ENCODE measurements around the gene ERMN. TPM values are rescaled to one million over a fixed set of nuclear protein-coding genes. Genes with fewer than 3 reads are reported as not detected.
"Not testable (repeated sequence)": the region's sequence is repeated elsewhere in the genome, so short reads cannot be mapped to it uniquely, and the experiment has no call there.

ERMN gene
- total RNA-seq, 2 experiments from 2014 or later = 0.87 to 1.3 TPM

DNA sequence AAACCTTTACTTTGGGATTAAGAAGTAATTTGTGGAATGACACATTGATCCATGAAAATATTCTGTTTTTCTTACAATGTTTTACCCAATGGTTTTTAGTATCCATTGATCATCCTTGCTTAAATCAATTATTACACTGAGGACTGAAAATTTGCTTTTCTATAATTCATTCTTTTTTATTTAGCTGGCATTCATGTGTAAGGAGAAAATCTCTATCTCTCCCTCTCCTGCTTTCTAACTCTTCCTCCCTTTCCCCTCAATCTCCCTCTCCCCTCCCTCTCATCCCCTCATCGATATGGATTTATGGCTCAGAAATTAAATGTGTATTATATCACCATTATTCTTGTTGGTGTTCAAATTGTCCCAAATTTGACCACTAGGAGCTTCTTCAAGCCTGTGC lies 38.5 kb downstream of the ERMN start:
- CTCF ChIA-PET = interaction anchor here (1.2 to 3.2 kb wide), 3 partner anchors 15 to 20 kb away, joined by 3 to 29 read pairs (median 4); no protein-coding TSS in a partner anchor
- Mint-ChIP-seq H3K27ac (no peak overlapping the region), H3K9me3 (no peaks in the 10 kb centered on the region), H3K4me3 (no peak overlapping the region), H3K4me1 (ENCODE audit: low read depth) (no peaks in the 10 kb centered on the region), H3K36me3 (ENCODE audit: low read depth) (no peaks in the 10 kb centered on the region), H3K27me3 (peaks cover 2% of the 10 kb centered on the region)
- POLR2A ChIA-PET = no interaction called here
- ATAC-seq (no peak), DNase-seq (no peak)
- TF ChIP-seq, protein P1, sequence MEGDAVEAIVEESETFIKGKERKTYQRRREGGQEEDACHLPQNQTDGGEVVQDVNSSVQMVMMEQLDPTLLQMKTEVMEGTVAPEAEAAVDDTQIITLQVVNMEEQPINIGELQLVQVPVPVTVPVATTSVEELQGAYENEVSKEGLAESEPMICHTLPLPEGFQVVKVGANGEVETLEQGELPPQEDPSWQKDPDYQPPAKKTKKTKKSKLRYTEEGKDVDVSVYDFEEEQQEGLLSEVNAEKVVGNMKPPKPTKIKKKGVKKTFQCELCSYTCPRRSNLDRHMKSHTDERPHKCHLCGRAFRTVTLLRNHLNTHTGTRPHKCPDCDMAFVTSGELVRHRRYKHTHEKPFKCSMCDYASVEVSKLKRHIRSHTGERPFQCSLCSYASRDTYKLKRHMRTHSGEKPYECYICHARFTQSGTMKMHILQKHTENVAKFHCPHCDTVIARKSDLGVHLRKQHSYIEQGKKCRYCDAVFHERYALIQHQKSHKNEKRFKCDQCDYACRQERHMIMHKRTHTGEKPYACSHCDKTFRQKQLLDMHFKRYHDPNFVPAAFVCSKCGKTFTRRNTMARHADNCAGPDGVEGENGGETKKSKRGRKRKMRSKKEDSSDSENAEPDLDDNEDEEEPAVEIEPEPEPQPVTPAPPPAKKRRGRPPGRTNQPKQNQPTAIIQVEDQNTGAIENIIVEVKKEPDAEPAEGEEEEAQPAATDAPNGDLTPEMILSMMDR (IDR thresholded peaks at IDR 0.05) = no peak
- intact Hi-C loops (cut with micrococcal nuclease) = no loop called here

DNA sequence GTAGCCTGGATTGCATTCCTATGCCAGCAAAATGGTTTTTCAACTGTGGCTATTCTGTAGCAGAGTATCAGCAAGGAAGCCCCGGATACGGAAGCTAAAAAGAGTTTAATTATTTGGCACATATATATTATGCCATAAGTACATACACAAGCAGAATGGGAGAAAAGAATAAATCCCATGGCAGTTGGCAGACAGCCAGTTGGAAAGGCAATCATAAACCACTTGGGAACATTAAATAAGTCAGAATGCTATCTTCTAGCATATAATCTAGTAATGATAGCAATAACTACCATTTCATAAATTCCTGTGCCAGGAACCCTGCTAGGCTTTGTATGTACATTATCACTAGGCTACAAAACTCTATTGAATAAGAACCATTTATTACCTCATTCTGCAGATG lies 42.2 kb downstream of the ERMN start:
- CTCF ChIA-PET = no interaction called here
- POLR2A ChIA-PET = no interaction called here
- no peak overlapping the region for H3K27ac Mint-ChIP-seq
- no peak overlapping the region for H3K4me3 Mint-ChIP-seq
- DNase-seq (no peak), ATAC-seq (no peak)
- no peaks in the 10 kb centered on the region for H3K4me1 Mint-ChIP-seq (ENCODE audit: low read depth)
- peaks cover 5% of the 10 kb centered on the region for H3K27me3 Mint-ChIP-seq
- TF ChIP-seq, protein P1 (IDR thresholded peaks at IDR 0.05) = no peak
- H3K36me3 Mint-ChIP-seq (ENCODE audit: low read depth) = no peaks in the 10 kb centered on the region
- intact Hi-C loops (cut with micrococcal nuclease) = no loop called here
- H3K9me3 Mint-ChIP-seq = peaks cover 1% of the 10 kb centered on the region

DNA sequence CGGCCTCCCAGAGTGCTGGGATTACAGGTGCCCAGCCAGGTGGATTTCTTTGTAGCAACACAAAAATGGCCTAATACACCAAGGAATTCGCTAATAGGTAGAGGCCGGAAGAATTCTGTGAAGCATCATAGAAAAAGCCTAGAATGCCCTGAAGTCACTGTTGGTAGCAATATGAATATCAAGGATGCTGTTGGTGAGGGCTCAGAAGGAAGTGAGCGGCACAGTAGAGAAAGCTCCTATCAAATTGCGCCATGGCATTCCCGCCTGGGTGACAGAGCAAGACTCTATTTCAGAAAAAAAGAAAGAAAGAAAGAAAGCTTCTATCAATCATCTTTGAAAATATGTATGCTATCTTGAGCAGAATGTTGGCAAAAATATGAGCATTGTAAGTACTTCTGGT lies 44.3 kb downstream of the ERMN start:
- intact Hi-C loops (cut with micrococcal nuclease) = no loop called here
- Mint-ChIP-seq H3K27me3 (peaks cover 16% of the 10 kb centered on the region), H3K9me3 (peaks cover 1% of the 10 kb centered on the region), H3K36me3 (ENCODE audit: low read depth) (no peaks in the 10 kb centered on the region), H3K27ac (no peak overlapping the region), H3K4me1 (ENCODE audit: low read depth) (no peaks in the 10 kb centered on the region), H3K4me3 (no peak overlapping the region)
- DNase-seq = no peak
- TF ChIP-seq, protein P1 (IDR thresholded peaks at IDR 0.05) = no peak
- ChIA-PET POLR2A (no interaction called here), CTCF (interaction anchor here (1.2 to 1.9 kb wide), 2 partner anchors 21 to 24 kb away, joined by 5 to 15 read pairs; no protein-coding TSS in a partner anchor)
- ATAC-seq = no peak

DNA sequence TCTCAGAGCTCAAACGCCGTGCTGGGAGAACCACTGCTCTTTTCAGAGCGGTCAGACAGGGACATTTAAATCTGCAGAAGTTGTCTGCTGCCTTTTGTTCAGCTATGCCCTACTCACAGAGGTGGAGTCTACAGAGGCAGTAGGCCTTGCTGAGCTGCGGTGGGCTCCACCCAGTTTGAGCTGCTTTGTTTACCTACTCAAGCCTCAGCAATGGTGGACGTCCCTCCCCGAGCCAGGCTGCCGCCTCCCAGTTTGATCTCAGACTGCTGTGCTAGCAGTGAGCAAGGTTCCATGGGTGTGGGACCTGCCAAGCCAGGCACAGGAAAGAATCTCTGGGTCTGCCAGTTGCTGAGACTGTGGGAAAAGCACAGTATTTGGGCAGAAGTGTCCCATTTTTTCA lies 46.3 kb downstream of the ERMN start:
- CTCF ChIA-PET; H3K4me1 Mint-ChIP-seq (ENCODE audit: low read depth); ATAC-seq; H3K36me3 Mint-ChIP-seq (ENCODE audit: low read depth); H3K27ac Mint-ChIP-seq; intact Hi-C loops (cut with micrococcal nuclease); H3K4me3 Mint-ChIP-seq; DNase-seq; H3K9me3 Mint-ChIP-seq: not testable (repeated sequence)
- POLR2A ChIA-PET = interaction anchor here (1.4 kb wide), 1 partner anchor 22 kb away, joined by 4 read pairs; the partner anchor contains the start of gene GALNT5
- peaks cover 19% of the 10 kb centered on the region for H3K27me3 Mint-ChIP-seq

DNA sequence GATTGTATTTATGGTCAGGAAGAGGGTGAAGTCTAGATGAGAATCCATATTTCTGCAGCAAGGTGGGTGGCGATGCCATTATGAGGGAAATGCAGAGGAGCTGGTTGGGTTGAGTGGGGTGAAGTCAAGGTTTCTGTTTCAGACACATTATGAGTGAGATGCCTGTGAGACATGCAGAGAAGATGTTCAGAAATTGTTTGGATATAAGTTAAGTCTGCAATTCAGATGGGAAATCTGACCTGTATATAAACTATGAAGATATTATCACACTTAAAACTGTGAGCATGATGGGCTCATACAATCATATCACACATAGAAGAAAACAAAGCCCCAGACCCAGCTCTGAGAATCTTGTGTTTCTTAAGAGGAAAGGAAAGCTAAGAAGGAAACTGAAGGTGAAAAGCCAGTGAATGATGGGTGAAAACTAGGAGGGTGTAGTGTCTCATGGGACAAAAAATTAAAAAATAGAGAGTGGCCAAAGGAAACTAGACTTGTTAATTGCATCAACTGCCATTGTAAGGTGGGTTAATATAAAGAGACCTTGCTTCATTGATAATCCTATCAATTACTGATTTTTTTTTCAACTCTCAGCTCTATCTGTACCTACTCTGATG lies 53.9 kb downstream of the ERMN start:
- intact Hi-C loops (cut with micrococcal nuclease) = no loop called here
- Mint-ChIP-seq H3K9me3 (no peaks in the 10 kb centered on the region), H3K27me3 (peaks cover 14% of the 10 kb centered on the region), H3K36me3 (ENCODE audit: low read depth) (no peaks in the 10 kb centered on the region), H3K4me1 (ENCODE audit: low read depth) (peaks cover 25% of the 10 kb centered on the region), H3K27ac (no peak overlapping the region), H3K4me3 (no peak overlapping the region)
- DNase-seq (peak; percentile 18), ATAC-seq (peak; percentile 53)
- ChIA-PET CTCF (interaction anchor here (1.3 kb wide), 1 partner anchor 31 kb away, joined by 5 read pairs; no protein-coding TSS in a partner anchor), POLR2A (interaction anchor here (0.7 to 1.2 kb wide), 2 partner anchors 12 to 796 kb away, joined by 3 read pairs; no protein-coding TSS in a partner anchor)
- TF ChIP-seq, protein P1 (IDR thresholded peaks at IDR 0.05) = no peak

Measured in activated CD8-positive, alpha-beta T cell treated with anti-CD3 and anti-CD28 coated beads for 36 hours (primary cell).